GM20431 (cell line): ENCODE results near the gene PTGES3.
"Not testable (repeated sequence)": the region's sequence is repeated elsewhere in the genome, so short reads cannot be mapped to it uniquely, and the experiment has no call there.

Experiments used
- in situ Hi-C: fragments of 300-500 bp; cut with MseI, MboI; formaldehyde crosslinking; loops from one replicate; pipeline ENCODE4 v1.15.0; 2020; ENCODE audit warnings: low sequenced_read_pairs; ENCODE audit not compliant: unreplicated experiment

The PTGES3 gene

DNA sequence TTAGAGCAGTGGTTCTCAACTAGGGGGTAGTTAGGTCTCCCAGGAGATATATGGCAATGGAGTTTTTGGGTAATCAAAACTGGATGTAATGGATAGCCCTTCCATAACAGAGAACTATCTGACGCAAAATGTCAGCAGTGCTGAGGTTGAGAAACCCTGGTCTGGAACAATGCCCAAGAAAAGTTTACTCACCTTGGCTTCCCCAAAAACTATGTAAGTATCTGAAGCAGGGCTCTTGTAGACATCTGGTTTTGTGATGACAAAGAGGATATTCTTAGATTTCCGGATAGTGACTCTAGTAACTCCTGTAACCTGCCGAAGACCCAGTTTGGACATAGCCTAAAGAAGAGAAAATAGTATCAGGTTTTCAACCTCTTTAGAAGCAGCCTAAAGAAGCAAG, 25.3 kb upstream of the PTGES3 start:
- in situ Hi-C loops = no loop called here

GRCh38 chr12:56709759-56710376, 21.8 kb upstream of the PTGES3 start:
- in situ Hi-C loops = no loop called here

- in situ Hi-C loops = not testable (repeated sequence)
Measured at GRCh38 chr12:56704522-56704921, 16.4 kb upstream of the PTGES3 start.

DNA sequence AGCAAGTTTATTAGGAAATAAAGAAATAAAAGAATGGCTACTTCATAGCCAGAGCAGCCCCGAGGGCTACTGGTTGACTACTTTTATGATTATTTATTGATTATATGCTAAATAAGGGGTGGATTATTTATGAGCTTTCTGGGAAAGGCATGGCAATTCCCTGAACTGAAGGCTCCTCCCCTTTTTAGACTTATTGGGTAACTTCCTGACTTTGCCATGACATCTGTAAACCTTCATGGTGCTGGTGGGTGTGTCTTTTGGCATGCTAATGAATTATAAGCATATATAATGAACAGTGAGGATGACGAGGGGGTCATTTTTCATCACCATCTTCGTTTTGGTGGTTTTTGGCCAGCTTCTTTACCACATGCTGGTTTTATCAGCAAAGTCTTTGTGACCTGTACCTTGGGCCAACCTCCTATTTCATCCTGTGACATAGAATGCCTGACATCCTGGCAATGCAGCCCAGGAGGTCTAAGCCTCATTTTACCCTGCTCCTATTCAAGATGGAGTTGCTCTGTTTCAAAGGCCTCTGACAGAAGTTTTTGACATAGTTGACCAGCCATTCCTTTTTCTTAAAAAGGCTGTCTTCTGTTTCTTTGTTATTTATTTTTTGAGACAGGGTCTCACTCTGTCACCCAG, 11.1 kb upstream of the PTGES3 start:
- in situ Hi-C loops = no loop called here

GRCh38 chr12:56695327-56696101, 7.4 kb upstream of the PTGES3 start:
- in situ Hi-C loops = no loop called here

DNA sequence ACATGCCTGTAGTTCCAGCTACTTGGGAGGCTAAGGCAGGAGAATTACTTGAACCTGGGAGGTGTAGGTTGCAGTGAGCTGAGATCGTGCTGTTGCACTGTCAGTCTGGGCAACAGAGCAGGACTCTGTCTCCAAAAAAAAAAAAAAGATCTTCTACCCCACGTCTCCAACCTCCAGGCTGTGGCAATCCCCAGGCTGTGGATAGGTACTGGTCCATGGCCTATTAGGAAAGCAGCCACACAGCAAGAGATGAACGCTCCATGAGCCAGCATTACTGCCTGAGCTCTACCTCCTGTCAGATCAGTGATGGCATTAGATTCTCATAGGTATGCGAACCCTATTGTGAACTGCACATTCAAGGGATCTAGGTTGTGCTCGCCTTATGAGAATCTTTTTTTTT, 6.1 kb upstream of the PTGES3 start:
- in situ Hi-C loops = no loop called here

GRCh38 chr12:56688846-56689109, 694 bp upstream of the PTGES3 start:
- in situ Hi-C loops = no loop called here

GRCh38 chr12:56687223-56688128, 608 bp downstream of the PTGES3 start:
- in situ Hi-C loops = no loop called here

GRCh38 chr12:56684745-56685359, 3.2 kb downstream of the PTGES3 start:
- in situ Hi-C loops = no loop called here

DNA sequence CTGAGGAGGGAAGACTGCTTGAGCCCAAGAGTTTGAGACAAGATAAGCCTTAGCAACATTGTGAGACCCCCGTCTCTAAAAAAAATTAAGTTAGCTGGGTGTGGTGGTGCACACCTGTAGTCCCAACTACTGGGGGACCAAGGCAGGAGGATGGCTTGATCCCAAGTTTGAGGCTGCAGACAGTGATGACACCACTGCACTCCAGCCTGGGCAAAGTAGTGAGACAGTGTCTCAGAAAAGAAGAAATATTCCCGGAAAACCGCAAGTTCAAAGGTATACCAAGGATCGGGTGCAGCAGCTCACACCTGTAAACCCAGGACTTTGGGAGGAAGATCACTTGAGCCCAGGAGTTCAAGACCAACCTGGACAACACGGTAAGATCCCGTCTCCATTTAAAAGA, 5.8 kb downstream of the PTGES3 start:
- in situ Hi-C loops = no loop called here

- in situ Hi-C loops = no loop called here
Measured at GRCh38 chr12:56679883-56680575, 8.1 kb downstream of the PTGES3 start.

DNA sequence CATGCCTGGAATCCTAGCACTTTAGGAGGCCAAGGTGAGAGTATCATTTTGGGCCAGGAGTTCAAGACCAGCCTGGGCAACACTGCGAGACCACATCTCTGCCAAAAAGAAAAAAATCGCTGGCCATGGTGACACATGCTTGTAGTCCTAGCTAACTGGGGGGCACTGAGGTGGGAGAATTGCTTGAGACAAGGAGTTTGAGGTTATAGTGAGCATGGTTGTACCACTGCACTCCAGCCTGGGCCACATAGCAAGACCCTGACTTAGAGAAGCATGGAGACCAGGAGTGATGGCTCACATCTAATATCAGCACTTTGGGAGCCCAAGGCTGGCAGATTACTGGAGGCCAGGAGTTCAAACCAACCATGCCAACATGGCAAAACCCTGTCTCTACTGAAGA, 9.2 kb downstream of the PTGES3 start:
- in situ Hi-C loops = no loop called here

- in situ Hi-C loops = no loop called here
Measured at GRCh38 chr12:56677680-56678079, 10.4 kb downstream of the PTGES3 start.

- in situ Hi-C loops = no loop called here
Measured at GRCh38 chr12:56676851-56677580, 11.1 kb downstream of the PTGES3 start.

DNA sequence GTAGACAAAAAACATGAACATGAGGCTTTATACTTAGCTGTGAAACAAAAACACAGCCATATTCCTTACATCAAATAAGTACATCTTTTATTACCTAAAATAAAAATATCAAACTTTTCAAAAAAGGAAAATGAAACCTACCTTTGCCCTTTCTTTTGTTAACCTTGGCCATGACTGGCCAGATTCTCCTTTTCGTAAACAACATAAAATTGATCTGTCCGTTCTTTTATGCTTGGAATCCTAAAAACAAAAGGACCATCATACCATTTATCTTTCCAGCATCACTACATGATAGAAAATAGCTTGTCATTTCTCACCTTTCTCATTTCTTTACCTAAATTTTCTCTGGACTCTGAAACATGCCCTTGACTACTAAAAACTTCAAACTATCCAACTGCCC, 16.5 kb downstream of the PTGES3 start:
- in situ Hi-C loops = no loop called here

DNA sequence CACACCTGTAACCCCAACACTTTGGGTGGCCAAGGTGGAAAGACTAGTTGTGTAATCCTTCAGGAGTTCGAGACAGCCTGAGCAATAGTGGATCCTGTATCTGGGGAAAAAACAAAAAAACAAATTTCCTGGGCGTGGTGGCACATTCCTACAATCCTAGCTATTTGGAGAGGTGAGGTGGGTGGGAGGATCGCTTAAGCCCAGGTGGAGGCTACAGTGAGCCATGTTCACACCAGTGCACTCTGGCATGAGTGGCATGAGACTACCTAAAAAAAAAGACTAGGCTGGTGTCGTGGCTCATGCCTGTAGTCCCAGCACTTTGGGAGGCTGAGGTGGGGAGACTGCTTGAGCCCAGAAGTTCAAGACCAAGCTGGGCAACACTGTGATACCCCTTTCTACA, 17.2 kb downstream of the PTGES3 start:
- in situ Hi-C loops = no loop called here

GRCh38 chr12:56668197-56668457, 20.0 kb downstream of the PTGES3 start:
- in situ Hi-C loops = no loop called here

- in situ Hi-C loops = no loop called here
Measured at GRCh38 chr12:56661979-56662638, 26.0 kb downstream of the PTGES3 start.

- in situ Hi-C loops = no loop called here
Measured at GRCh38 chr12:56661560-56661959, 26.5 kb downstream of the PTGES3 start.
